Kidney epithelial cell (primary cell): ENCODE results near the gene KRTAP5-5. TPM values are rescaled to one million over a fixed set of nuclear protein-coding genes. Genes with fewer than 3 reads are reported as not detected.
A peak's percentile ranks its signal among the peaks of the same experiment; 100 is the strongest.

Experiments used
- DNase-seq: peaks from one replicate; pipeline ENCODE4 v3.0.0-alpha.2; 2010; ENCODE audit warnings: low read depth
- H3K27me3 ChIP-seq: 2 replicates; pipeline ENCODE4 v1.6.0; 2011; ENCODE audit warnings: low read length; ENCODE audit not compliant: control insufficient read depth, insufficient read depth
- H3K36me3 ChIP-seq: 2 replicates; pipeline ENCODE4 v1.5.1; 2011; ENCODE audit warnings: low read length; ENCODE audit not compliant: control insufficient read depth, insufficient read depth
- H3K4me3 ChIP-seq: 2 replicates; pipeline ENCODE4 v1.5.1; 2011; ENCODE audit warnings: low read depth, mild to moderate bottlenecking, control low read depth, low read length
- total RNA-seq: library from RNA; depleted of rRNA; stranded (reverse); fragments of >200 nt; gene quantifications from 2 replicates; pipeline ENCODE4 v1.2.3, GENCODE V29; 2015
- TF ChIP-seq, protein P1 (sequence below): IDR thresholded peaks from 2 replicates; pipeline ENCODE4 v1.5.1; 2011; ENCODE audit warnings: mild to moderate bottlenecking, moderate library complexity, low read length, control low read depth, inconsistent platforms; ENCODE audit not compliant: insufficient read depth, poor library complexity, severe bottlenecking

The KRTAP5-5 gene
- total RNA-seq, 1 donor from 2014 or later = not detected

DNA sequence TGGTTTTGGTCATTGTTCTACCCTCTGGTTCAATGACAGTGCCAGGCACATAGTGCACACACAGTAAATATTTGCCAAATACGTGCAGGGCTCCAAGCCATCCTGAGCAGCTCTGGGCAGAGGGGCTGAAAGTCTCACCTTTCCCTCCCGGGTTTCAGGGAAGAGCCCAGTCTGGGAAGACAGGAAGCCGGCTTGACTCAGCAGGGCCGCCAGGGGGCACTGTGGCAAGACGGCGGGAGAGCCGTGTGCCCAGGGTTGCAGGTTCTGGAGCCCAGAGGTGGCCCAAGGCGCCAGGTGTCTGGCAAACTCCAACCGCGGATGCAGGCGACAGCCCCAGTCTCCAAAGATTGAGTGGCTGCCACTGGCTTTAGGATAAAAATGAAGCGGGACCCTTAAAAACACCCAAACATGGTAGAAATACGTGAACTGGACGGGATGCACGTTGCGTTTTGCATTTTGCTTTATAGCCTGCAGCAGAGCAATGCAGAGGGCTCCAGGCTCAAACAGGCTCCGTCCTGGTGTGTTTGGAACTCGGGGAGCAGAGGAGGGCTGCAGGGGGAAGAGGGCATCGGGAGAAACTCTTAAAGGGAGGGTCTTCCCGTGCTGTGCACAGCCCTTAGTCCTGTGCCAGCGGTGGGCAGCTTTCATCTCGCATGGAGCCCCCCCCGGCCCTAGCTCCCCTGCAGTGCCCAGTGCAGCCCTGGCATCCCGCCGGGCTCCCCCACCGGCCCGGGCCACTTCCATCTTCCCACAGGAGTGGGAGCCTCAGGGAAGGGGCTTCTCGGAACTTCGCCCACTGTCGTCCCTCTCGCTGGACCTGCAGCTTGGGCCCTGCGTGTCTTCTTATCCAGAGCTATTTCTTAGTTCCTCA, 10.7 kb downstream of the KRTAP5-5 start:
- TF ChIP-seq, protein P1, sequence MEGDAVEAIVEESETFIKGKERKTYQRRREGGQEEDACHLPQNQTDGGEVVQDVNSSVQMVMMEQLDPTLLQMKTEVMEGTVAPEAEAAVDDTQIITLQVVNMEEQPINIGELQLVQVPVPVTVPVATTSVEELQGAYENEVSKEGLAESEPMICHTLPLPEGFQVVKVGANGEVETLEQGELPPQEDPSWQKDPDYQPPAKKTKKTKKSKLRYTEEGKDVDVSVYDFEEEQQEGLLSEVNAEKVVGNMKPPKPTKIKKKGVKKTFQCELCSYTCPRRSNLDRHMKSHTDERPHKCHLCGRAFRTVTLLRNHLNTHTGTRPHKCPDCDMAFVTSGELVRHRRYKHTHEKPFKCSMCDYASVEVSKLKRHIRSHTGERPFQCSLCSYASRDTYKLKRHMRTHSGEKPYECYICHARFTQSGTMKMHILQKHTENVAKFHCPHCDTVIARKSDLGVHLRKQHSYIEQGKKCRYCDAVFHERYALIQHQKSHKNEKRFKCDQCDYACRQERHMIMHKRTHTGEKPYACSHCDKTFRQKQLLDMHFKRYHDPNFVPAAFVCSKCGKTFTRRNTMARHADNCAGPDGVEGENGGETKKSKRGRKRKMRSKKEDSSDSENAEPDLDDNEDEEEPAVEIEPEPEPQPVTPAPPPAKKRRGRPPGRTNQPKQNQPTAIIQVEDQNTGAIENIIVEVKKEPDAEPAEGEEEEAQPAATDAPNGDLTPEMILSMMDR = peak; percentile 87
- H3K36me3 ChIP-seq = no peaks in the 10 kb centered on the region
- no peak for DNase-seq
- H3K4me3 ChIP-seq = no peak overlapping the region
- H3K27me3 ChIP-seq = peaks cover 32% of the 10 kb centered on the region

- peaks cover 31% of the 10 kb centered on the region for H3K27me3 ChIP-seq
- TF ChIP-seq, protein P1 = no peak
These were observed 11.5 kb downstream of the KRTAP5-5 start for GRCh38 chr11:1641096-1641495.

DNA sequence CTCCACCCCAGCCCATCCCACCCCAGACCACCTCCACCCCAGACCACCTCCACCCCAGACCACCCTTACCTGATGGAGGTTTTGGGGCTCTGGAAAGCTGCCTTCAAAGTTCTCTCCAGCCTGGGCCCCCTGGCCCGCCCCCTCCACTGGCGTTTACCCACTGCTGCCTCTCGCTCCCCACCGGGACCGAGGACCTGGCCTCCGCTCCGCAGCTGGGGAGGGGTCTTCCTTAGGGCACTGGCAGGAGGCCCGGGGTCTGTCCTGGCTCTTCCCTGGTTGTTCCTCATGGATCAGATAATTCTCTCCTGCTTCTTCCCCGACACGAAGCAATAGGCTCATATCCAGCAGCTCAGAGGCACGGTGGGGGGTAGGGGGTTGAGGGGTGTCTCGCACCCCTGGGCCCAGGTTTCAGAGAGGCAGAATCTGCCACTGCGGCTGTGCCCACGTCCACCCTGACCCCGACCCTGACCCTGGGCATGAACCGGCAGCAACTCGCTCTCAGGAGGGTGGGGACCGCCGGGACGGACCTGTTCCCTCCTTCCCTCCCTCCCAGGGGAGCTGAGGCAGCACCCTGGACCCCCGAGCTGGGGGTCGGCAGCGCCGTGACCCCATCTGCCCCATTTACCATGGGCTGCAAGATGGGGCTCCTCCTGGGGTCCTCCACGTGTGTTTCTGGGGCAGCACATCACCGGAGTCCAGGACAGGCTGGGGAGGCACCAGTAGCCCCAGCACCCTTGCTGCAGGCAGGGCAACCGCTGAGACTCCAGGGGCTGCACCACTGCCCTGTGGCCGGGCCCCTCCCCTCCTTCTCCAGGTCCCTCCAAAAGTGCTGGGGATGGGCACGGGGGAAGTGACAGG, 12.9 kb downstream of the KRTAP5-5 start:
- TF ChIP-seq, protein P1 = no peak
- no peak for DNase-seq
- H3K4me3 ChIP-seq = no peak overlapping the region

More at GRCh38 chr11:1641096-1641495, 11.5 kb downstream of the KRTAP5-5 start:
- Histone ChIP-seq H3K4me3 (no peak overlapping the region), H3K36me3 (no peaks in the 10 kb centered on the region)
- no peak for DNase-seq

DNA sequence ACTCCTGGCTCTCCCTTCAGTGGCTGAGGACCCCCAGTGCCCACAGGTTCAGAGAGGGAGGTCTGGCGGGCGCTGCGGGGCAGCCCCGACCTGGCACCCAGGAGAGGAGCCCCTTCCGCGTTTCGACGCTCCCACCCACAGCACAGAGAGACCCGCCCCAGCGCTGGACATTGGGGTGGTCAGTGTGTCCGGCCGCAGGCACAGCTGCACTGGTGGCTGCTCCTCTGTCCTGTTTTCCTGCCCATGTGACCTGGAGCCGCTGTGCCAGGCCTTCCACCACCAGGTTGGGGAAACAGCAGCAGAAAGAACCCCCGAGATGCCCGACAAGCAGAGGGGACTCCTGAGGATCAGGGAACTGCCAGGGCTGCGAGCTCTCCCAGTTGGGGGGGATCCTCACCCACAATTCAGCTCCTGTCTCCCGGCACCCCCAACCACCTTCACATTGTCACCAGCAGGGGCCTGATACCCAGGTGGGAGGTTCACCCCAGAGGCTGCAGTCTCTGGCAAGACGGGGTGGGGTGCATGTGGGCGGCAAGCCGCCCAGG, 13.6 kb downstream of the KRTAP5-5 start:
- TF ChIP-seq, protein P1 = no peak
- H3K27me3 ChIP-seq = peaks cover 27% of the 10 kb centered on the region
- no peaks in the 10 kb centered on the region for H3K36me3 ChIP-seq
- DNase-seq = no peak
- no peak overlapping the region for H3K4me3 ChIP-seq

More for the DNA sequence above, 12.9 kb downstream of the KRTAP5-5 start:
- Histone ChIP-seq H3K27me3 (peaks cover 27% of the 10 kb centered on the region), H3K36me3 (no peaks in the 10 kb centered on the region)

- no peak for DNase-seq
- H3K36me3 ChIP-seq = no peaks in the 10 kb centered on the region
- TF ChIP-seq, protein P1 = no peak
- peaks cover 19% of the 10 kb centered on the region for H3K27me3 ChIP-seq
- no peak overlapping the region for H3K4me3 ChIP-seq
These were observed 15.2 kb downstream of the KRTAP5-5 start for GRCh38 chr11:1644601-1645356.
